HL-60 (cell line): ENCODE results near the gene SSNA1. TPM values are rescaled to one million over a fixed set of nuclear protein-coding genes. Genes with fewer than 3 reads are reported as not detected.
A peak's percentile ranks its signal among the peaks of the same experiment; 100 is the strongest.
"Not testable (repeated sequence)": the region's sequence is repeated elsewhere in the genome, so short reads cannot be mapped to it uniquely, and the experiment has no call there.

Source experiments
- DNase-seq, 2 experiments: peaks; one replicate each; pipeline ENCODE4 v3.0.0-alpha.2; 2010 to 2020; ENCODE audit warnings: low read depth in 1 of 2, low spot score in 1 of 2
- H3K27ac ChIP-seq: fragments of 250-450 bp; sonication (Bioruptor Pico); replicated peaks from 2 replicates; pipeline ENCODE4 v1.5.1; 2020; ENCODE audit warnings: mild to moderate bottlenecking, moderate library complexity
- H3K27me3 ChIP-seq: fragments of 250-450 bp; sonication (Bioruptor Pico); 2 replicates; pipeline ENCODE4 v1.5.1; 2021; ENCODE audit warnings: mild to moderate bottlenecking, moderate library complexity; ENCODE audit not compliant: insufficient read depth, poor library complexity, severe bottlenecking
- H3K4me3 ChIP-seq: replicated peaks from 2 replicates; pipeline ENCODE4 v1.5.1; 2011; ENCODE audit warnings: mild to moderate bottlenecking, control low read depth, low read length; ENCODE audit not compliant: insufficient read depth
- GABPA ChIP-seq: IDR thresholded peaks from 2 replicates; pipeline ENCODE4 v1.6.1; 2012; ENCODE audit warnings: low read depth
- POLR2AphosphoS5 ChIP-seq: IDR thresholded peaks from 2 replicates; pipeline ENCODE4 v1.6.1; 2012; ENCODE audit warnings: low read depth
- SPI1 ChIP-seq: IDR thresholded peaks from 2 replicates; pipeline ENCODE4 v1.6.1; 2012; ENCODE audit warnings: low read depth, mild to moderate bottlenecking, borderline replicate concordance
- microRNA-seq: library from miRNA; unstranded; fragments of <30 nt; microRNA quantifications from one replicate; pipeline ENCODE4, GENCODE V29; 2018
- TF ChIP-seq, protein P1 (sequence below): IDR thresholded peaks from 2 replicates; pipeline ENCODE4 v1.6.1; 2012; ENCODE audit warnings: low read depth; ENCODE audit not compliant: insufficient replicate concordance
- TF ChIP-seq, protein P2 (sequence below): IDR thresholded peaks from one replicate; pipeline ENCODE4 v1.5.1; 2011; ENCODE audit warnings: low read length, control low read depth, inconsistent platforms; ENCODE audit not compliant: insufficient read depth

The SSNA1 gene

GRCh38 chr9:137236936-137237421, 48.5 kb downstream of the SSNA1 start:
- peak overlapping the region; percentile 12 for H3K4me3 ChIP-seq
- TF ChIP-seq, protein P1, sequence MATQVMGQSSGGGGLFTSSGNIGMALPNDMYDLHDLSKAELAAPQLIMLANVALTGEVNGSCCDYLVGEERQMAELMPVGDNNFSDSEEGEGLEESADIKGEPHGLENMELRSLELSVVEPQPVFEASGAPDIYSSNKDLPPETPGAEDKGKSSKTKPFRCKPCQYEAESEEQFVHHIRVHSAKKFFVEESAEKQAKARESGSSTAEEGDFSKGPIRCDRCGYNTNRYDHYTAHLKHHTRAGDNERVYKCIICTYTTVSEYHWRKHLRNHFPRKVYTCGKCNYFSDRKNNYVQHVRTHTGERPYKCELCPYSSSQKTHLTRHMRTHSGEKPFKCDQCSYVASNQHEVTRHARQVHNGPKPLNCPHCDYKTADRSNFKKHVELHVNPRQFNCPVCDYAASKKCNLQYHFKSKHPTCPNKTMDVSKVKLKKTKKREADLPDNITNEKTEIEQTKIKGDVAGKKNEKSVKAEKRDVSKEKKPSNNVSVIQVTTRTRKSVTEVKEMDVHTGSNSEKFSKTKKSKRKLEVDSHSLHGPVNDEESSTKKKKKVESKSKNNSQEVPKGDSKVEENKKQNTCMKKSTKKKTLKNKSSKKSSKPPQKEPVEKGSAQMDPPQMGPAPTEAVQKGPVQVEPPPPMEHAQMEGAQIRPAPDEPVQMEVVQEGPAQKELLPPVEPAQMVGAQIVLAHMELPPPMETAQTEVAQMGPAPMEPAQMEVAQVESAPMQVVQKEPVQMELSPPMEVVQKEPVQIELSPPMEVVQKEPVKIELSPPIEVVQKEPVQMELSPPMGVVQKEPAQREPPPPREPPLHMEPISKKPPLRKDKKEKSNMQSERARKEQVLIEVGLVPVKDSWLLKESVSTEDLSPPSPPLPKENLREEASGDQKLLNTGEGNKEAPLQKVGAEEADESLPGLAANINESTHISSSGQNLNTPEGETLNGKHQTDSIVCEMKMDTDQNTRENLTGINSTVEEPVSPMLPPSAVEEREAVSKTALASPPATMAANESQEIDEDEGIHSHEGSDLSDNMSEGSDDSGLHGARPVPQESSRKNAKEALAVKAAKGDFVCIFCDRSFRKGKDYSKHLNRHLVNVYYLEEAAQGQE: no peak
- TF ChIP-seq POLR2AphosphoS5 (no peak), GABPA (no peak), SPI1 (no peak)
- TF ChIP-seq, protein P2, sequence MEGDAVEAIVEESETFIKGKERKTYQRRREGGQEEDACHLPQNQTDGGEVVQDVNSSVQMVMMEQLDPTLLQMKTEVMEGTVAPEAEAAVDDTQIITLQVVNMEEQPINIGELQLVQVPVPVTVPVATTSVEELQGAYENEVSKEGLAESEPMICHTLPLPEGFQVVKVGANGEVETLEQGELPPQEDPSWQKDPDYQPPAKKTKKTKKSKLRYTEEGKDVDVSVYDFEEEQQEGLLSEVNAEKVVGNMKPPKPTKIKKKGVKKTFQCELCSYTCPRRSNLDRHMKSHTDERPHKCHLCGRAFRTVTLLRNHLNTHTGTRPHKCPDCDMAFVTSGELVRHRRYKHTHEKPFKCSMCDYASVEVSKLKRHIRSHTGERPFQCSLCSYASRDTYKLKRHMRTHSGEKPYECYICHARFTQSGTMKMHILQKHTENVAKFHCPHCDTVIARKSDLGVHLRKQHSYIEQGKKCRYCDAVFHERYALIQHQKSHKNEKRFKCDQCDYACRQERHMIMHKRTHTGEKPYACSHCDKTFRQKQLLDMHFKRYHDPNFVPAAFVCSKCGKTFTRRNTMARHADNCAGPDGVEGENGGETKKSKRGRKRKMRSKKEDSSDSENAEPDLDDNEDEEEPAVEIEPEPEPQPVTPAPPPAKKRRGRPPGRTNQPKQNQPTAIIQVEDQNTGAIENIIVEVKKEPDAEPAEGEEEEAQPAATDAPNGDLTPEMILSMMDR: no peak
- DNase-seq: peak in 1 of 2 experiments; percentile 73

DNA sequence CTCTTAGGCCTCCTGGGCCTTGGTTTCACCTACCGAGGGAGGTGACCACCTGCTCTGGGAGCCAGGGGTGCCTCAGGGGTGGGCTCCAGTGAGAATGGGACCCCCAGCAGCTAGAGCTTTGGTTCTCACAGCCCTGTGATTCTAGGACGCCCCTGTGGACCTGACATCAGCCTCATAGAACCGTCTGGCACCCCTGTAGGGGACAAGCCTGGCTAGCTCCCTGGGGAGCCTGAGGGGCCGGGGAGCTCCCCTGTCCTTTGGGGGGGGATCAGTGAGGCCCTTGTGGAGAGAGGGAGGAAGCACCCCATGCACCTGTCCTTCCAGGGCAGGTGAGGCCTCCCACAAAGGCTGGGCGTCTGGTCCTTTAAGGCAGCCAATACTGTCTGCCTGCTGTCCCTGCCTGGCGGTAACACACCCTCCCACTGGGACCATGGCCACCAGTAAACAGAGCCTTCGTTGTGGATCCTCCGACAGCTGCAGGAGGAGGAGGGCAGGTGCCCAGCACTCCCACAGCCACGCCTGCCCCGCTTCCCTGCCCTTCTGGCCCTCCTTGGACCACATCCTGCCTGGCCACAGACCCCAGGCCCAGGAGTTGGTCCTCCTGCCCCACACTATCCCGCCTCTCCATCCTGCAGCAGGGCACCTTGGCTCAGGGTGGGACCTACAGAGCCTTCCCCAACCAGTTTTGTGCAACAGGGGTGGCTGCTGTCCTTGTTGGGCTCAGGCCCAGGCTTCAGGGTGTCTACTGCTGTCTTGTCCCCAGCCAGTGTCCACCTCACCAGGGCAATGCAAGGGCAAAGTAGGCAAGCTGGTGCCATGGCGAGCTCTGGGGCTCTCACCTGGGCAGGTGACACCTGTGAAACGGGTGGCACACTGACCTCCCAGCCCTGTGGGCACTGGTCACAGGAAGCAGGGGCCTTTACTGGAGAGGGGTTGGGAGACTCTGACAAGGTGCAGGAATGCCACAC, 49.6 kb downstream of the SSNA1 start:
- no peak for TF ChIP-seq GABPA
- TF ChIP-seq POLR2AphosphoS5: no peak
- TF ChIP-seq, protein P2: no peak
- no peak for TF ChIP-seq SPI1
- TF ChIP-seq, protein P1: no peak
- H3K4me3 ChIP-seq: no peak overlapping the region
- peak overlapping the region; percentile 71 for H3K27ac ChIP-seq
- peaks cover 12% of the 10 kb centered on the region for H3K27me3 ChIP-seq
- no peak for DNase-seq

More at GRCh38 chr9:137236936-137237421, 48.5 kb downstream of the SSNA1 start:
- Histone ChIP-seq H3K27me3 (peaks cover 14% of the 10 kb centered on the region), H3K27ac (peak overlapping the region; percentile 71)

GRCh38 chr9:137239541-137240200, 51.2 kb downstream of the SSNA1 start:
- H3K27me3 ChIP-seq, DNase-seq: not testable (repeated sequence)
- H3K27ac ChIP-seq: peak overlapping the region; percentile 98
- H3K4me3 ChIP-seq: peak overlapping the region; percentile 65

Small RNAs within 50 kb of the gene (microRNA-seq; reads per million reads assigned to microRNA genes)
- gene MIR3621: not detected
